ENCODE data around the gene PPP4C.
A peak's percentile ranks its signal among the peaks of the same experiment; 100 is the strongest.
"Not testable (repeated sequence)": the region's sequence is repeated elsewhere in the genome, so short reads cannot be mapped to it uniquely, and the experiment has no call there.

PPP4C gene

GRCh38 chr16:30031477-30031918, 44.3 kb upstream of the PPP4C start:
- TF ChIP-seq CTCF (IDR thresholded peaks at IDR 0.05; ENCODE audit: low read depth, low read length), result no peak

GRCh38 chr16:30032083-30032819, 43.5 kb upstream of the PPP4C start:
- peak; percentile 79 for TF ChIP-seq CTCF (IDR thresholded peaks at IDR 0.05; ENCODE audit: low read depth, low read length)
- DNase-seq (ENCODE audit: extremely low read depth, low read depth), result no peak

More at GRCh38 chr16:30031477-30031918, 44.3 kb upstream of the PPP4C start:
- DNase-seq (ENCODE audit: extremely low read depth, low read depth), result no peak

GRCh38 chr16:30033270-30033669, 42.5 kb upstream of the PPP4C start:
- TF ChIP-seq CTCF (IDR thresholded peaks at IDR 0.05; ENCODE audit: low read depth, low read length), result no peak
- DNase-seq (ENCODE audit: extremely low read depth, low read depth), result no peak

- DNase-seq (ENCODE audit: extremely low read depth, low read depth), result no peak
- no peak for TF ChIP-seq CTCF (IDR thresholded peaks at IDR 0.05; ENCODE audit: low read depth, low read length)
Measured at GRCh38 chr16:30040221-30040620, 35.6 kb upstream of the PPP4C start.

- DNase-seq (ENCODE audit: extremely low read depth, low read depth), result not testable (repeated sequence)
Measured at GRCh38 chr16:30040690-30041089, 35.1 kb upstream of the PPP4C start.

GRCh38 chr16:30041841-30042240, 34.0 kb upstream of the PPP4C start:
- peak; percentile 30 for TF ChIP-seq CTCF (IDR thresholded peaks at IDR 0.05; ENCODE audit: low read depth, low read length)
- peak; percentile 19 for DNase-seq (ENCODE audit: extremely low read depth, low read depth)

- DNase-seq (ENCODE audit: extremely low read depth, low read depth), result no peak
- no peak for TF ChIP-seq CTCF (IDR thresholded peaks at IDR 0.05; ENCODE audit: low read depth, low read length)
Measured at GRCh38 chr16:30046178-30046577, 29.6 kb upstream of the PPP4C start.

- no peak for DNase-seq (ENCODE audit: extremely low read depth, low read depth)
- no peak for TF ChIP-seq CTCF (IDR thresholded peaks at IDR 0.05; ENCODE audit: low read depth, low read length)
Measured at GRCh38 chr16:30046588-30046987, 29.2 kb upstream of the PPP4C start.

Data from AG09319 (cell line).